ENCODE measurements around the gene ALK. TPM values are rescaled to one million over a fixed set of nuclear protein-coding genes. Genes with fewer than 3 reads are reported as not detected.

ALK gene
- polyA plus RNA-seq, 2 of the 4 experiments (the other 2 are of a cell fraction) = not detected

DNA sequence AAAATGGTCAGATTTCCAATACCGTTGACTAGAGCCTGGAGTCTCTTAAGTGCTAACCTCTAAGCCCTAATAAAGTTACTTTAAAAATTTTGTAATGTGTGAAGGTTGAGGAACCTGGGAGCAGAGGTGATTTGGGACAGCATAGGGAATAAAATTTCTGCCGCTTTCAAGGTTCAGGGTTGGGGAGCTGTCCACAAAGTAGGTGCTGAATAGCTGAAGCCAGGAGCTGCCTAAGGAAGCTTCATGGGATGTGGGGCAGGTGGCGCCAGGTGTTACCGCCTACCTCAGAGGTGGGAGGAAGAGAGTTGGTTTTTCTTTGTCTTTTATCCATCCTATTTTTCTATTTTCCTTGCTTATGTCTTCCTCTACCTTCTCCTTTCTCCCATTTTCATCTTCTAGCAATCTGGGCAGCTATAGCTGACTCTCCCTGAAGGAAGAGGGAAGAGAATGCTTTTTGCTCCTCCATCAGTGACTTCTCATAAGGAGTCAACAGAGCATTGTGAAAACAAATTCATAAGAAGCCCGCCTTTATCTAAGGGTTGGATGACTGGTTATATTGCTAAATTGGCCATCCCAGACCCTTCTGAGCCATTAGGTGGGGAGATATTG, 627.5 kb downstream of the ALK start:
- ChIA-PET POLR2A (no interaction called here), CTCF (interaction anchor here (0.9 to 1.6 kb wide), 3 partner anchors 13 to 629 kb away, joined by 4 to 5 read pairs (median 5); no protein-coding TSS in a partner anchor)
- TF ChIP-seq POLR2A (IDR thresholded peaks at IDR 0.05; ENCODE audit: low read length) = no peak
- TF ChIP-seq, protein P1, sequence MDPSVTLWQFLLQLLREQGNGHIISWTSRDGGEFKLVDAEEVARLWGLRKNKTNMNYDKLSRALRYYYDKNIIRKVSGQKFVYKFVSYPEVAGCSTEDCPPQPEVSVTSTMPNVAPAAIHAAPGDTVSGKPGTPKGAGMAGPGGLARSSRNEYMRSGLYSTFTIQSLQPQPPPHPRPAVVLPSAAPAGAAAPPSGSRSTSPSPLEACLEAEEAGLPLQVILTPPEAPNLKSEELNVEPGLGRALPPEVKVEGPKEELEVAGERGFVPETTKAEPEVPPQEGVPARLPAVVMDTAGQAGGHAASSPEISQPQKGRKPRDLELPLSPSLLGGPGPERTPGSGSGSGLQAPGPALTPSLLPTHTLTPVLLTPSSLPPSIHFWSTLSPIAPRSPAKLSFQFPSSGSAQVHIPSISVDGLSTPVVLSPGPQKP (IDR thresholded peaks at IDR 0.05; ENCODE audit: low read depth, low read length) = no peak
- no peak for TF ChIP-seq FOSL2 (IDR thresholded peaks at IDR 0.05)
- TF ChIP-seq FOSL2 (CRISPR knock-in tag; IDR thresholded peaks at IDR 0.05) = no peak
- TF ChIP-seq RAD21 (conservative IDR thresholded peaks at IDR 0.05 in 1 of 2, IDR thresholded peaks at IDR 0.05 in 1 of 2) = no peak
- TF ChIP-seq, protein P2, sequence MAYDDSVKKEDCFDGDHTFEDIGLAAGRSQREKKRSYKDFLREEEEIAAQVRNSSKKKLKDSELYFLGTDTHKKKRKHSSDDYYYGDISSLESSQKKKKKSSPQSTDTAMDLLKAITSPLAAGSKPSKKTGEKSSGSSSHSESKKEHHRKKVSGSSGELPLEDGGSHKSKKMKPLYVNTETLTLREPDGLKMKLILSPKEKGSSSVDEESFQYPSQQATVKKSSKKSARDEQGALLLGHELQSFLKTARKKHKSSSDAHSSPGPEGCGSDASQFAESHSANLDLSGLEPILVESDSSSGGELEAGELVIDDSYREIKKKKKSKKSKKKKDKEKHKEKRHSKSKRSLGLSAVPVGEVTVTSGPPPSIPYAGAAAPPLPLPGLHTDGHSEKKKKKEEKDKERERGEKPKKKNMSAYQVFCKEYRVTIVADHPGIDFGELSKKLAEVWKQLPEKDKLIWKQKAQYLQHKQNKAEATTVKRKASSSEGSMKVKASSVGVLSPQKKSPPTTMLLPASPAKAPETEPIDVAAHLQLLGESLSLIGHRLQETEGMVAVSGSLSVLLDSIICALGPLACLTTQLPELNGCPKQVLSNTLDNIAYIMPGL (CRISPR knock-in tag; IDR thresholded peaks at IDR 0.05; ENCODE audit: borderline replicate concordance) = no peak
- peak; percentile 96 for TF ChIP-seq EHMT2 (IDR thresholded peaks at IDR 0.05; ENCODE audit: low read depth)
- TF ChIP-seq, protein P3, sequence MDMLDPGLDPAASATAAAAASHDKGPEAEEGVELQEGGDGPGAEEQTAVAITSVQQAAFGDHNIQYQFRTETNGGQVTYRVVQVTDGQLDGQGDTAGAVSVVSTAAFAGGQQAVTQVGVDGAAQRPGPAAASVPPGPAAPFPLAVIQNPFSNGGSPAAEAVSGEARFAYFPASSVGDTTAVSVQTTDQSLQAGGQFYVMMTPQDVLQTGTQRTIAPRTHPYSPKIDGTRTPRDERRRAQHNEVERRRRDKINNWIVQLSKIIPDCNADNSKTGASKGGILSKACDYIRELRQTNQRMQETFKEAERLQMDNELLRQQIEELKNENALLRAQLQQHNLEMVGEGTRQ (IDR thresholded peaks at IDR 0.05) = no peak
- no peak for TF ChIP-seq CEBPB (IDR thresholded peaks at IDR 0.05)
- no peak for TF ChIP-seq RARB (CRISPR knock-in tag; IDR thresholded peaks at IDR 0.05)
- TF ChIP-seq, protein P4, sequence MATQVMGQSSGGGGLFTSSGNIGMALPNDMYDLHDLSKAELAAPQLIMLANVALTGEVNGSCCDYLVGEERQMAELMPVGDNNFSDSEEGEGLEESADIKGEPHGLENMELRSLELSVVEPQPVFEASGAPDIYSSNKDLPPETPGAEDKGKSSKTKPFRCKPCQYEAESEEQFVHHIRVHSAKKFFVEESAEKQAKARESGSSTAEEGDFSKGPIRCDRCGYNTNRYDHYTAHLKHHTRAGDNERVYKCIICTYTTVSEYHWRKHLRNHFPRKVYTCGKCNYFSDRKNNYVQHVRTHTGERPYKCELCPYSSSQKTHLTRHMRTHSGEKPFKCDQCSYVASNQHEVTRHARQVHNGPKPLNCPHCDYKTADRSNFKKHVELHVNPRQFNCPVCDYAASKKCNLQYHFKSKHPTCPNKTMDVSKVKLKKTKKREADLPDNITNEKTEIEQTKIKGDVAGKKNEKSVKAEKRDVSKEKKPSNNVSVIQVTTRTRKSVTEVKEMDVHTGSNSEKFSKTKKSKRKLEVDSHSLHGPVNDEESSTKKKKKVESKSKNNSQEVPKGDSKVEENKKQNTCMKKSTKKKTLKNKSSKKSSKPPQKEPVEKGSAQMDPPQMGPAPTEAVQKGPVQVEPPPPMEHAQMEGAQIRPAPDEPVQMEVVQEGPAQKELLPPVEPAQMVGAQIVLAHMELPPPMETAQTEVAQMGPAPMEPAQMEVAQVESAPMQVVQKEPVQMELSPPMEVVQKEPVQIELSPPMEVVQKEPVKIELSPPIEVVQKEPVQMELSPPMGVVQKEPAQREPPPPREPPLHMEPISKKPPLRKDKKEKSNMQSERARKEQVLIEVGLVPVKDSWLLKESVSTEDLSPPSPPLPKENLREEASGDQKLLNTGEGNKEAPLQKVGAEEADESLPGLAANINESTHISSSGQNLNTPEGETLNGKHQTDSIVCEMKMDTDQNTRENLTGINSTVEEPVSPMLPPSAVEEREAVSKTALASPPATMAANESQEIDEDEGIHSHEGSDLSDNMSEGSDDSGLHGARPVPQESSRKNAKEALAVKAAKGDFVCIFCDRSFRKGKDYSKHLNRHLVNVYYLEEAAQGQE (IDR thresholded peaks at IDR 0.05) = peak; percentile 95
- no peak for TF ChIP-seq FOSB (CRISPR knock-in tag; IDR thresholded peaks at IDR 0.05)
- TF ChIP-seq CHD4 (IDR thresholded peaks at IDR 0.05; ENCODE audit: borderline replicate concordance) = no peak
- no peak for TF ChIP-seq EHF (CRISPR knock-in tag; IDR thresholded peaks at IDR 0.05)
- FAIRE-seq = no peak
- 0 out of 6 replicates have a peak, but pooled peaks have one; percentile 39 to 51 for ATAC-seq
- H3K27ac ChIP-seq = no peak overlapping the region
- H3K4me2 ChIP-seq = no peak overlapping the region
- no peaks in the 10 kb centered on the region for H3K9me3 ChIP-seq
- no peaks in the 10 kb centered on the region for H3K4me1 ChIP-seq
- WGBS (ENCODE audit: missing lambda C conversion rate) = 6% methylated on average over 5 of the region's 5 CpGs
- no peak overlapping the region for H3K4me3 ChIP-seq
- peak; percentile 19 to 23 for DNase-seq (ENCODE audit: low read depth in 1 of 2, low spot score in 1 of 2)

DNA sequence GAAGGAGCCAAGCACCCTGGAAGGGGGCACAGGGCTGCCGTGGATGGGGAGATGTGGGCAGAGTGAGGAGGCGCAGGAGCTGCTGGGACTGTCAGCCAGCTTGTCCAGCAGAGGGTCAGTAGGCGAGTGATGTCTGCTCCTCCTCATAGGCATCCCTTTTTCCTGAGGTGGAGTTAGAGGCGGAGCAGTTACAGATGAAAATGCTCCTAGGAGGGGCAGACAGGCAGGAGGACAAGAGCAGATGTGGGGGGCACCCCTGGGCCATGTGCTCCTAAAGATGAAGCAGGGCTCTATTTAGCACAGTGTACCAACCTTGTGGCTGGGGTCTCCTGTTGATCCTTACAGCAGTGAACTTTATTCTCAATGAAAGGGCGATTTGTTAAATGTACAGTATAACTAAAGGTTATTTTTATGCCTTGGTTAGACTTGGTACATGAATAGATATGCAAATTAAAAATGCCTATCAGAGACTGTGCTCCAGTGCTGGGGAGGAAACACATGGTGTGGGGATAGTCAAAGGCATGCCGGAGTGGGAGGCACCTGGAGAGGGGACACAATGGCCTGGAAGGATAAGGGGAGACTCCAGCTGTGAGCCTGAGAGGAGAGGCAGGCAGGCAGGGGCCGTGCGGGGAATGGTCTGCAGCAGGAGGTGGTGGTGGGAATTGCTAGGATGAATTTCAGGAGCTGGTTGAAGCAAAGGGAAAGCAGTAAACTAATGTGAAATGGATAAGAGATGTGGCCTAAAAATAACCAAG, 630.9 kb downstream of the ALK start:
- no peak for FAIRE-seq
- peak in 1 of 2 experiments; percentile 23; a peak in 1 of 6 replicates for ATAC-seq
- CTCF ChIA-PET = interaction anchor here (1.7 kb wide), 1 partner anchor 18 kb away, joined by 10 read pairs; no protein-coding TSS in a partner anchor
- 29% methylated on average over 8 of the region's 8 CpGs for WGBS (ENCODE audit: missing lambda C conversion rate)
- no peak overlapping the region for H3K4me2 ChIP-seq
- no peak overlapping the region for H3K27ac ChIP-seq
- no peaks in the 10 kb centered on the region for H3K4me1 ChIP-seq
- no peak for TF ChIP-seq POLR2A (IDR thresholded peaks at IDR 0.05; ENCODE audit: low read length)
- no peak for TF ChIP-seq KDM5A (IDR thresholded peaks at IDR 0.05)
- no peak for TF ChIP-seq TP53 (CRISPR knock-in tag; IDR thresholded peaks at IDR 0.05)
- no peak for TF ChIP-seq NPAS2 (CRISPR knock-in tag; IDR thresholded peaks at IDR 0.05; ENCODE audit: borderline replicate concordance)
- TF ChIP-seq, protein P5, sequence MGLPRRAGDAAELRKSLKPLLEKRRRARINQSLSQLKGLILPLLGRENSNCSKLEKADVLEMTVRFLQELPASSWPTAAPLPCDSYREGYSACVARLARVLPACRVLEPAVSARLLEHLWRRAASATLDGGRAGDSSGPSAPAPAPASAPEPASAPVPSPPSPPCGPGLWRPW (IDR thresholded peaks at IDR 0.05) = no peak
- no peak for TF ChIP-seq RARB (CRISPR knock-in tag; IDR thresholded peaks at IDR 0.05)
- TF ChIP-seq HOXB5 (CRISPR knock-in tag; IDR thresholded peaks at IDR 0.05) = no peak
- no peak for TF ChIP-seq CHD2 (IDR thresholded peaks at IDR 0.05; ENCODE audit: low read length, partially characterized antibody)
- no peak for TF ChIP-seq SREBF2 (IDR thresholded peaks at IDR 0.05)
- POLR2A ChIA-PET = no interaction called here
- H3K4me3 ChIP-seq = no peak overlapping the region
- no peaks in the 10 kb centered on the region for H3K9me3 ChIP-seq
- DNase-seq (ENCODE audit: low read depth in 1 of 2, low spot score in 1 of 2) = no peak

All from A549 (cell line).